B cell (primary cell): ENCODE data around the gene STMP1. TPM values are rescaled to one million over a fixed set of nuclear protein-coding genes. Genes with fewer than 3 reads are reported as not detected.

Source experiments
- ATAC-seq: fragments of 200-7000 bp; cut with Tn5 transposase; one replicate; pipeline ENCODE4 v1.10.0; 2021; ENCODE audit warnings: low read depth, mild to moderate bottlenecking, moderate number of reproducible peaks, moderate library complexity
- CTCF ChIA-PET: fragments of 350-600 bp; sonication (Branson Sonifier 250); formaldehyde crosslinking; loops from one replicate; lab custom pipeline; 2021; ENCODE audit warnings: antibody characterized with exemption, inconsistent platforms; lab: Charles Lee
- POLR2A ChIA-PET: fragments of 350-600 bp; sonication (Branson Sonifier 250); formaldehyde crosslinking; loops from one replicate; lab custom pipeline; 2021; ENCODE audit warnings: antibody characterized with exemption; lab: Charles Lee
- DNase-seq: peaks from one replicate; pipeline ENCODE4 v3.0.0; 2013
- H2AFZ ChIP-seq: 2 replicates; pipeline ENCODE4 v1.6.1; 2012; ENCODE audit warnings: mild to moderate bottlenecking, low read depth, low read length; ENCODE audit not compliant: insufficient read depth, poor library complexity, severe bottlenecking
- H3K27ac ChIP-seq, 2 donors: 1 replicate in 1 of 2; 2 replicates in 1 of 2; pipeline ENCODE4 v1.5.1; 2012 to 2013; ENCODE audit warnings: low read length in 2 of 2, mild to moderate bottlenecking in 2 of 2, moderate library complexity in 1 of 2
- H3K27me3 ChIP-seq, 4 experiments: fragments of 200-600 bp in 1 of 4; sonication (generic) in 1 of 4; replicated peaks in 1 of 4; 1 replicate in 2 of 4; 2 replicates in 2 of 4; pipeline versions ENCODE4 v1.6.1 to v1.7.0; 2013 to 2016; ENCODE audit warnings: low read length in 3 of 4, mild to moderate bottlenecking in 2 of 4, mixed read lengths in 1 of 4, moderate library complexity in 1 of 4; ENCODE audit not compliant: insufficient read depth in 4 of 4, control insufficient read depth in 3 of 4; ENCODE audit errors: control extremely low read depth in 1 of 4
- H3K36me3 ChIP-seq, 2 experiments: replicated peaks in 1 of 2; 1 replicate in 1 of 2; 2 replicates in 1 of 2; pipeline versions ENCODE4 v1.6.1 to v1.7.1; 2013; ENCODE audit warnings: low read length in 1 of 2; ENCODE audit not compliant: insufficient read depth in 2 of 2, control insufficient read depth in 1 of 2; ENCODE audit errors: control extremely low read depth in 1 of 2, extremely low read depth in 1 of 2
- H3K4me1 ChIP-seq, 2 donors: fragments of 200-600 bp in 1 of 2; sonication (generic) in 1 of 2; 1 replicate in 1 of 2; 2 replicates in 1 of 2; pipeline versions ENCODE4 v1.5.1 to v1.6.1; 2013 to 2017; ENCODE audit warnings: low read length in 2 of 2; ENCODE audit not compliant: control insufficient read depth in 2 of 2, insufficient read depth in 2 of 2
- H3K4me2 ChIP-seq: replicated peaks from 2 replicates; pipeline ENCODE3; 2012; ENCODE audit warnings: mild to moderate bottlenecking, low read depth, low read length; ENCODE audit not compliant: poor library complexity, severe bottlenecking
- H3K4me3 ChIP-seq, 5 experiments: fragments of 200-600 bp in 1 of 5; sonication (generic) in 1 of 5; 1 replicate in 3 of 5; 2 replicates in 2 of 5; pipeline versions ENCODE4 v1.5.1 to v1.7.0; 2011 to 2016; ENCODE audit warnings: low read length in 4 of 5, mild to moderate bottlenecking in 4 of 5, low read depth in 2 of 5, control low read depth in 1 of 5, moderate library complexity in 1 of 5; ENCODE audit not compliant: insufficient read depth in 1 of 5; ENCODE audit errors: control extremely low read depth in 1 of 5, extremely low read depth in 1 of 5
- H3K79me2 ChIP-seq: fragments of 200-600 bp; sonication (generic); one replicate; pipeline ENCODE4 v1.6.0; 2016; ENCODE audit warnings: low read length; ENCODE audit not compliant: control insufficient read depth, insufficient read depth
- H3K9ac ChIP-seq: fragments of 200-600 bp; sonication (generic); 2 replicates; pipeline ENCODE4 v1.6.1; 2017; ENCODE audit warnings: mild to moderate bottlenecking, low read length, moderate library complexity
- H3K9me3 ChIP-seq, 3 donors: one replicate each; pipeline versions ENCODE4 v1.6.1 to v1.7.1; 2013; ENCODE audit warnings: low read length in 2 of 3; ENCODE audit not compliant: control insufficient read depth in 2 of 3, insufficient read depth in 1 of 3; ENCODE audit errors: control extremely low read depth in 1 of 3
- H4K20me1 ChIP-seq: 2 replicates; pipeline ENCODE4 v1.6.0; 2012; ENCODE audit warnings: mild to moderate bottlenecking, low read length; ENCODE audit not compliant: insufficient read depth, control insufficient read depth, poor library complexity, severe bottlenecking
- H3K27ac Mint-ChIP-seq: one replicate; pipeline ENCODE4 v1.8.0; 2021; ENCODE audit warnings: mixed read lengths
- H3K27me3 Mint-ChIP-seq: one replicate; pipeline ENCODE4 v1.8.0; 2021; ENCODE audit warnings: mixed read lengths
- H3K4me1 Mint-ChIP-seq: one replicate; pipeline ENCODE4 v1.8.0; 2021; ENCODE audit warnings: mixed read lengths
- H3K4me3 Mint-ChIP-seq: one replicate; pipeline ENCODE4 v1.8.0; 2021; ENCODE audit warnings: mixed read lengths
- H3K9me3 Mint-ChIP-seq: one replicate; pipeline ENCODE4 v1.8.0; 2022; ENCODE audit warnings: mixed read lengths; ENCODE audit not compliant: insufficient read depth
- EZH2 ChIP-seq: IDR thresholded peaks from 2 replicates; pipeline ENCODE4 v1.6.1; 2012; ENCODE audit warnings: borderline replicate concordance, low read depth, mild to moderate bottlenecking, moderate library complexity, low read length; ENCODE audit not compliant: insufficient read depth, poor library complexity, severe bottlenecking
- WGBS: methylation state at CpG from one replicate; pipeline ENCODE4 v1.1.5; 2013; ENCODE audit warnings: missing lambda C conversion rate; ENCODE audit not compliant: insufficient coverage; 5-methylcytosine and 5-hydroxymethylcytosine counted together
- intact Hi-C: fragments of 100-400 bp; cut with micrococcal nuclease; formaldehyde crosslinking; loops from one replicate; pipeline ENCODE4 v1.10.0; 2022
- polyA minus RNA-seq: library from RNA; depleted of rRNA, polyadenylated mRNA; stranded (reverse); fragments of >200 nt; gene quantifications from 2 replicates; pipeline ENCODE4 v1.2.3, GENCODE V29; 2012
- polyA plus RNA-seq: library from polyadenylated mRNA; depleted of rRNA; stranded (reverse); fragments of >200 nt; gene quantifications from 2 replicates; pipeline ENCODE4 v1.2.3, GENCODE V29; 2012
- total RNA-seq, 2 donors: library from RNA; stranded (reverse); fragments of 120-200 nt in 1 of 2; gene quantifications; 1 replicate in 1 of 2; 2 replicates in 1 of 2; pipeline versions ENCODE4 v1.2.3 to v1.2.4, GENCODE V29; 2013 to 2022
- TF ChIP-seq, protein P1 (sequence below): fragments of 200-600 bp; IDR thresholded peaks from one replicate; pipeline ENCODE4 v1.8.0; 2022; ENCODE audit warnings: antibody characterized with exemption, mild to moderate bottlenecking

The STMP1 gene
- total RNA-seq = 30.3 and 33.5 TPM in 2 replicates
- 13.2 TPM for total RNA-seq (2013)
- 9.9 and 11.0 TPM in 2 replicates for polyA plus RNA-seq
- polyA minus RNA-seq = 3.4 and 6.2 TPM in 2 replicates

DNA sequence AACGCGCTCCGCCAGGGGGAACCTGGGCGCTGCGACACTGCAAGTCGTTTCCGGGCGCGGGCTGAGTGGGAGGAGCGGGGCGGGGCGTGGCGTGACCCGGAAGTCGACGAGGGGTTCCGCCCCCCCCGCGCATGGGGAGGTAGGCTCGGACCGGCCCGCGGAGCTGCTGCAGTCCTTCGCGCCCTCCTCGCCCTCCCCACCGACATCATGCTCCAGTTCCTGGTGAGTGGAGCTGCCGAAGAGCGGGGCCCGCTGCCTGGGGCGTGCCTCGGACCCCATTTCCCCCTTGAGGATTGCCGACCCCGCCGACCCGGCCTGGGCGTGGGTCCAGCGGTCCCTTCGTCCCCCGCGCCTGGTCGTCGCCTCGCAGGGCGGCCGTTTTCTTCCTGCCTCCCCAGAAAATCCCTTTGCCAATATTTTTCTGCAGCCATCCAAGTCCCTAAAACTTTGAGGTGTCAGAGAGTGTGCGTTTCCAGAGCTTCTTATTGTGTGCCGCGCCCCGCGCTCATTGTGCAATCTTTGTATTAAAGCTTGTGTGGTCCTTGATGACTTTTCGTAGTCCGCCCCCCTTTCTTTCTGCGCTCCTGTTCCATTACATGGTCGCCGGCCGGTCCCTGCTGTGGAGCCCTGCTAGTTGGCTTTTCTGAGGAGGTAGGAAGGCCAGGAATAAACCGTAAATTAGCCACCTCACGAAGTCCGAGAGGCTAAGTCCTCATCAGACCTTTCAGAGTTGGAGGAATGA, at the start of gene STMP1:
Gene STMP1, plus strand, starts transcription at position 142 of the 742 bp plus-strand sequence.
- H3K9ac ChIP-seq = peak within 1 kb of the TSS; percentile 88
- ChIA-PET POLR2A (no interaction called here), CTCF (interaction anchor here (1.0 to 6.4 kb wide), 7 partner anchors 9 to 348 kb away, joined by 3 to 46 read pairs (median 4); partner anchors contain the start of gene CNOT4)
- Mint-ChIP-seq H3K4me1 (peaks cover 32% of the 10 kb centered on the region), H3K9me3 (no peaks in the 10 kb centered on the region), H3K4me3 (peak within 1 kb of the TSS; percentile 91), H3K27me3 (no peaks in the 10 kb centered on the region), H3K27ac (peak within 1 kb of the TSS; percentile 81)
- H3K36me3 ChIP-seq = no peaks in the 10 kb centered on the region
- no peaks in the 10 kb centered on the region for H3K9me3 ChIP-seq
- 1% methylated on average over 48 of the region's 60 CpGs for WGBS
- peaks cover 15 to 32% of the 10 kb centered on the region in 2 donors for H3K4me1 ChIP-seq
- DNase-seq (peak; percentile 95), ATAC-seq (peak; percentile 99)
- TF ChIP-seq EZH2 = no peak
- TF ChIP-seq, protein P1, sequence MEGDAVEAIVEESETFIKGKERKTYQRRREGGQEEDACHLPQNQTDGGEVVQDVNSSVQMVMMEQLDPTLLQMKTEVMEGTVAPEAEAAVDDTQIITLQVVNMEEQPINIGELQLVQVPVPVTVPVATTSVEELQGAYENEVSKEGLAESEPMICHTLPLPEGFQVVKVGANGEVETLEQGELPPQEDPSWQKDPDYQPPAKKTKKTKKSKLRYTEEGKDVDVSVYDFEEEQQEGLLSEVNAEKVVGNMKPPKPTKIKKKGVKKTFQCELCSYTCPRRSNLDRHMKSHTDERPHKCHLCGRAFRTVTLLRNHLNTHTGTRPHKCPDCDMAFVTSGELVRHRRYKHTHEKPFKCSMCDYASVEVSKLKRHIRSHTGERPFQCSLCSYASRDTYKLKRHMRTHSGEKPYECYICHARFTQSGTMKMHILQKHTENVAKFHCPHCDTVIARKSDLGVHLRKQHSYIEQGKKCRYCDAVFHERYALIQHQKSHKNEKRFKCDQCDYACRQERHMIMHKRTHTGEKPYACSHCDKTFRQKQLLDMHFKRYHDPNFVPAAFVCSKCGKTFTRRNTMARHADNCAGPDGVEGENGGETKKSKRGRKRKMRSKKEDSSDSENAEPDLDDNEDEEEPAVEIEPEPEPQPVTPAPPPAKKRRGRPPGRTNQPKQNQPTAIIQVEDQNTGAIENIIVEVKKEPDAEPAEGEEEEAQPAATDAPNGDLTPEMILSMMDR = peak; percentile 75
- H4K20me1 ChIP-seq = no peaks in the 10 kb centered on the region
- peak within 1 kb of the TSS; percentile 88 to 99 (median 97) for H3K4me3 ChIP-seq
- peak within 1 kb of the TSS; percentile 100 for H2AFZ ChIP-seq
- H3K4me2 ChIP-seq = peak within 1 kb of the TSS; percentile 78
- H3K79me2 ChIP-seq = peaks cover 38% of the 10 kb centered on the region
- intact Hi-C loops = loop anchor here (1.0 to 5.0 kb wide), 9 partner anchors 105 to 1346 kb away; partner anchors contain the start of genes AGBL3, BPGM, CNOT4 and MTPN
- peak within 1 kb of the TSS; percentile 56 to 77 for H3K27ac ChIP-seq
- H3K27me3 ChIP-seq = no peaks in the 10 kb centered on the region

DNA sequence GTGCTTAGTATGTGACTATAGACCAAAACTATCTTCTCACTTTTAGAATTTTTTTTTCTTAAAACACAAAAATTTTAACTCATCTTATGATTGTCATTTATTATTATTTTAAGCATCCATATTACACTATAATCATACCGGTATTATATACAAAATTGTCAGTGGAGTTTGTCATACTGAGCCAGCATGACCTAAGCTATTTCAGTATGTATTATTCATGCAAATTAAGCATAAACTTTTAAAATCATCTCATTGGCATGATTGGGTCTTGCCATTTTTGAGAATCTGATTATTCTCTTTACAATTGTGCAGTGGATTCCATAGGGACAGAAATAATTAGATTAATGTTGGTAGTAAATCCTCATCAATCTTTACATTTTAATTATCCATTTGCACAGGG, 46.2 kb upstream of the STMP1 start:
- POLR2A ChIA-PET = no interaction called here

More for the DNA sequence above, 46.2 kb upstream of the STMP1 start:
- CTCF ChIA-PET = interaction anchor here (2.0 kb wide), 1 partner anchor 29 kb away, joined by 5 read pairs; no protein-coding TSS in a partner anchor
- H3K27ac ChIP-seq = no peak overlapping the region
- DNase-seq = no peak
- no peaks in the 10 kb centered on the region for H3K27me3 ChIP-seq
- Mint-ChIP-seq H3K27me3 (no peaks in the 10 kb centered on the region), H3K9me3 (no peaks in the 10 kb centered on the region), H3K27ac (no peak overlapping the region), H3K4me3 (no peak overlapping the region), H3K4me1 (no peaks in the 10 kb centered on the region)
- no peak overlapping the region for H2AFZ ChIP-seq
- no peak for ATAC-seq
- peaks cover 3 to 55% of the 10 kb centered on the region in 2 experiments for H3K36me3 ChIP-seq
- H3K79me2 ChIP-seq = no peaks in the 10 kb centered on the region
- no peak for TF ChIP-seq EZH2
- TF ChIP-seq, protein P1 = no peak
- no peak overlapping the region for H3K4me2 ChIP-seq
- no peaks in the 10 kb centered on the region for H3K9me3 ChIP-seq
- no peaks in the 10 kb centered on the region for H3K4me1 ChIP-seq
- H3K4me3 ChIP-seq = no peak overlapping the region
- no peaks in the 10 kb centered on the region for H4K20me1 ChIP-seq
- intact Hi-C loops = no loop called here
- H3K9ac ChIP-seq = no peak overlapping the region
- WGBS = no CpG with 5 or more reads among the region's 1 CpG
